KOPT-K1 (cell line): ENCODE measurements around the gene PPP2R2D.

Experiments used
- H3K27ac ChIP-seq: fragments of 200-600 bp; sonication (generic); 2 replicates; pipeline ENCODE4 v1.5.1; 2016; ENCODE audit warnings: antibody characterized with exemption, mild to moderate bottlenecking, low read depth, low read length; ENCODE audit not compliant: poor library complexity, severe bottlenecking
- H3K36me3 ChIP-seq: fragments of 200-600 bp; sonication (generic); 2 replicates; pipeline ENCODE4 v1.5.1; 2017; ENCODE audit warnings: antibody characterized with exemption, mild to moderate bottlenecking, low read length, moderate library complexity; ENCODE audit not compliant: insufficient read depth
- H3K9me3 ChIP-seq: fragments of 200-600 bp; sonication (generic); 2 replicates; pipeline ENCODE4 v1.5.1; 2017; ENCODE audit warnings: antibody characterized with exemption, low read length, mild to moderate bottlenecking; ENCODE audit not compliant: insufficient read depth, poor library complexity, severe bottlenecking

The PPP2R2D gene

DNA sequence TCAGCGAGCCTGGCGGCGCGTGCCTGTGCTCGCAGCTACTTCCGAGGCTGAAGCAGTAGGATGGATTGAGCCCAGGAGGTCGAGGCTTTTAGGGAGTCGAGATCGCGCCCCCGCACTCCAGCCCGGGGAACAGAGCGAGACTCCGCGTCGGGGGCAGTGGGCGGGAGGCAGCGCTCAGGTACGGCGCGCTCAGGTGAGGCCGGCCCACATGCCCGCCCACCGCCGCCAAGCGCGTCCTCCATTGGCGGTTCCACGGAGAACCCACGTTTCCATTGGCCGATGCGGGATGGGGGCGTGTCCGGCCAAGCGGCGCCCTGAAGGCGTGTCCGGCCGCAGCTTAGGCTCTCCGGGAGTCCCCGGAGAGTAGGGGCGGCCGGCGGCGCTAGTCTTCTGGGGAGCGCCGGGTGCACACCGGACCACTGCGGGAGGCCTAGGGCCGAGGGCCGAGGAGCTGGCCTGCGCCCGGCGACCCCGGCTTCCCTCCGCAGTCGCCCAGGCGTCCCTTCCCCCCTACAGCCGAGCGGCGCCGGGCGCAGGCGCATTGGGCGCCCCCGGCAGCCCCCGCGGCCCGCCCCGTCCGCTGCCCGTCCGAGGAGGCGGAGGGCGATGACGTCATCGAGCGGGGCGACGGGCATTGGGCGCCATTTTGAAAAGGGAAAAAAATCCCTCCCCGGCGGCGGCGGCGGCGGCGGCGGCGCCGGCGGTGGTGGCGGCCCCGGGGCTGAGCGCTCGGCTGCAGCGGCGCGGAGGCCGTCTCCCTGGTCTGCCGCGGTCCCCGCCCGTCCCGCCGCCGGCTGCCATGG lies at the start of gene PPP2R2D:
TSS of gene PPP2R2D (plus strand) at position 659 of the 803 bp plus-strand sequence. CDS start at position 800, 141 bp downstream.
- Histone ChIP-seq H3K27ac (peak within 1 kb of the TSS; percentile 74), H3K9me3 (no peaks in the 10 kb centered on the region), H3K36me3 (peaks cover 4% of the 10 kb centered on the region; the same call in 1 of the 2 replicates)

DNA sequence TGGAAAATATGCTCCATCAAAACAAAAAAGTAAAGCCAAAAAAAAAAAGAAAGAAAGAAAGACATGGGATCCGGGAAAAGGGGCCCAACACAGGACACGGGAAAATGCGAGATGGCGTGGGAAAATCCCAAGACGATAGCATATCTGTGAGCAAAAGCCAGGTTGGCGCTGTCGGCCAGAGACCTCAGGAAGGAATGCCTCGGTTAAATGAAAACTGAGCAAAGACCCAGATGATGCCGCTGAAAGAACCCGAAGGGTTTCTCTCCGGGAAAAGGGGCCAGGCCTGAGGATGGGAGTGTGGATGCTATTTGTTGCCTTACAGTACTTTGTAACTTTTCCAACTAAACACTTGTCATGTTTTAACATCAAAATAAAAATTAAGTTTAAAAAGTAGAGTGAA lies 49.5 kb upstream of the PPP2R2D start:
- H3K9me3 ChIP-seq = no peaks in the 10 kb centered on the region
- no peaks in the 10 kb centered on the region for H3K36me3 ChIP-seq

DNA sequence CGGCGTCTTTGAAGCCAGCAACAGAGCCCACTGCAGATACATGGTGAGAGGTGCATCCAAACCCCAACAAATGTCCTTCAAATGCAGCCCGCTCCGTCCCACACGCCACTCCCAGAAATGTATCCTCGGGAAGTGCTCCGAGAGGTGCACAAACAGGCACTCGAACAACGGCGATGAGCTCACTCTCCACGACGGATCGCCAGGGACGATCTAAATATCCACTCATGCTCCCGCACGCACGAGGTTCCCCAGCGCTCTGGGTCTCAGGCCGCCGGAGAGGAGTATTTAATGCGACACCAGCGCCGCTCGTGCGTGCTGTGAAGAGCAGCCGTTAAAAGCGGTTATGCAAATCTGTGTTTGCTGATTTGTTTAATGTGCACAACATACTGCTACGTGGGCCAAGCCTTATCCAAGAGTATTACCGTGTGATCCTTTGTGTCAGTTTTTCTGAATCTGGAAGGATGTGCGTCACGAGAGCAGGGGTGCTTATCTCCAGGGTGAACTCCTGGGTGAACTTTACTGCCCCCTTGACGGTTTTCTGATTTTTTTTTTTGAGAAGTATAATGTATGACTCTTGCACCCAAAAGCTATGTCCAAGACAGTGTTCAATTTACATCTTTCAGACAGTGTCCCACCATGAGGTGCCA lies 48.5 kb upstream of the PPP2R2D start:
- H3K36me3 ChIP-seq = no peaks in the 10 kb centered on the region
- H3K27ac ChIP-seq = no peak overlapping the region
- H3K9me3 ChIP-seq = no peaks in the 10 kb centered on the region

More for the DNA sequence above, 49.5 kb upstream of the PPP2R2D start:
- H3K27ac ChIP-seq = no peak overlapping the region

DNA sequence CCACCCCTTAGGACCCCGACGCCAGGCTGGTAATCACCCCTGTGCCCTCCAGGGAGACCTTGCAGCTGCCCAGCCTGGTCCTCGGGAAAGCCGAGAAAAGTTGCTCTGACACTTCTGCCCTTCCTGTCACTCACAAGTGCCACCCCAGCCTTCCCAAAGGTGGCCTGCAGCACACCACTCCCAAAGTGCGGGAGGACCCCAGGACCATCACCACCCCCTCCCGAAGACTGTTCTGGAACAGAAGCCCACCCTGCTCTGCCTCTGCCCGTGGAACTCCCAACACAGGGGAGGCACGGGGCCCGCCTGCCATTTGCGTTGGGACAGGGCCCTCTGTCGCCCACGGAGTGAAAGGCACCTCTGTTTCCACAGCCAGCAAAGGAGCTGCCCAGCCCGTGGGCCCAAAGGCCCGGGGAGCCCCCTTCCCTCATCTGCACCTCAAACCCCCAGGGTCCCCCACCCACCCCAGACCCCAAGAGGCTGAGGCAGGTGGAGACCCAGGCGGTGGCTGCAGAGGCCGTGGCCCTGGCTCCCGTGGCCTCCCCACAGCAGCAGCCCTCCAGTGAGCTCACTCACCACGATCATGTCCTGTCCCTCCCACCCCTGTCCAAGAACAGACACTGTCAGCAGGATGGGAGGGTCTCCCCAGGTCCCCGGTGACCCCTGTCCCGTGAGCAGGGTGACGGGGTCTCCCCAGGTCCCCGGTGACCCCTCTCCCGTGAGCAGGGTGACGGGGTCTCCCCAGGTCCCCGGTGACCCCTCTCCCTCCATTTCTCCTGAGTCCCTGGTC lies 47.8 kb upstream of the PPP2R2D start:
- Histone ChIP-seq H3K36me3 (no peaks in the 10 kb centered on the region), H3K27ac (no peak overlapping the region), H3K9me3 (no peaks in the 10 kb centered on the region)

DNA sequence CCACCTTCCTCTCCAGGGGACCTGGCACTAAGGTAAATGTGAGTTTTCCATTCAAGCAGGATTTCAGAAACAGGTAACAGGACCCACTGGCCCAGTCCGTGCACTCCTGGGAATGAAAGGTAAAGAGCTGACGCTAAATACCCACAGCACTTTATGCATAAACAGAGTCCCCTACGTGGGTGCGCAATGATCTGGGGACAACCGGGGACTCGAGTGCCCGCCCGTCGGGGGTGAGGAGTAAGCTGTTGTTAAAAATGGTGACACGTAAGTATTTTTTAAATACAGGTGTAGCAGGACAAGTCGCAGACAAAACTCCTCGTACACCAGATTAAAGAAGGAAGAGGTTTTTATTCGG lies 47.2 kb upstream of the PPP2R2D start:
- no peak overlapping the region for H3K27ac ChIP-seq
- H3K9me3 ChIP-seq = no peaks in the 10 kb centered on the region
- H3K36me3 ChIP-seq = no peaks in the 10 kb centered on the region

DNA sequence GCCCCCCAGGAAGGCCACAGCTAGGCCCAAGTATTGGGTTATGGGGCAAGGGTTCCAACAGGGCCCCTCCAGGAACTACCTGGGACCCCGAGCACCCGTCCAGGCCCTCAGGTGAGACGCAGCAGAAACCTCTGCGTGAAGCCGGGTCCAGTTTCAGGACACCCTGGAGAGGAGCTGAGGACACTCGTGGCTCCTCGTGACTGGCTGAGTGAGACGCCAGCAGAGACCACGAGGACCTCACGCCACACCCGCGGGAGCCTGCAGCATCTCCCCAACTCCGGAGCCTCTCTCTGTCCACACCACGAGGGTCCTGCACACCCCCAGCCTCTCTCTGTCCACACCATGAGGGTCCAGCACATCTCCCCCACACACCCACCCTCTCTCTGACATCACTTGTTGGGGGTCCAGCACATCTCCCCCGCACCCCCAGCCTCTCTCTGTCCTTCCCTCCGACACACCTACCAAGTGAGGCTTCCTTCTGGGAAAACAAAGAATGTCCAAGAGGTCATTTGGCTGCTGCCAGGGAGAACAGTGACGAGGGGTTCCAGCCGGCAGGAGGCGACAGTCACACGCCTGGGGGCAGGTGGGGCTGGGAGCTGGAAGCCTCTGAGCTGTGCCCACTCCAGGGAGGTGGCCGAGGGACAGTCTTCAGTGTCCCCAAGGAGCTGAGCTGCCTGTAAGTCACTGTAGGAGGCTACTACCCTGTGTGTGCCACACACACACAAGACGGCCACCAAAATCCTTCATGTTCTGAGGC lies 46.1 kb upstream of the PPP2R2D start:
- no peaks in the 10 kb centered on the region for H3K36me3 ChIP-seq
- no peak overlapping the region for H3K27ac ChIP-seq
- H3K9me3 ChIP-seq = no peaks in the 10 kb centered on the region

DNA sequence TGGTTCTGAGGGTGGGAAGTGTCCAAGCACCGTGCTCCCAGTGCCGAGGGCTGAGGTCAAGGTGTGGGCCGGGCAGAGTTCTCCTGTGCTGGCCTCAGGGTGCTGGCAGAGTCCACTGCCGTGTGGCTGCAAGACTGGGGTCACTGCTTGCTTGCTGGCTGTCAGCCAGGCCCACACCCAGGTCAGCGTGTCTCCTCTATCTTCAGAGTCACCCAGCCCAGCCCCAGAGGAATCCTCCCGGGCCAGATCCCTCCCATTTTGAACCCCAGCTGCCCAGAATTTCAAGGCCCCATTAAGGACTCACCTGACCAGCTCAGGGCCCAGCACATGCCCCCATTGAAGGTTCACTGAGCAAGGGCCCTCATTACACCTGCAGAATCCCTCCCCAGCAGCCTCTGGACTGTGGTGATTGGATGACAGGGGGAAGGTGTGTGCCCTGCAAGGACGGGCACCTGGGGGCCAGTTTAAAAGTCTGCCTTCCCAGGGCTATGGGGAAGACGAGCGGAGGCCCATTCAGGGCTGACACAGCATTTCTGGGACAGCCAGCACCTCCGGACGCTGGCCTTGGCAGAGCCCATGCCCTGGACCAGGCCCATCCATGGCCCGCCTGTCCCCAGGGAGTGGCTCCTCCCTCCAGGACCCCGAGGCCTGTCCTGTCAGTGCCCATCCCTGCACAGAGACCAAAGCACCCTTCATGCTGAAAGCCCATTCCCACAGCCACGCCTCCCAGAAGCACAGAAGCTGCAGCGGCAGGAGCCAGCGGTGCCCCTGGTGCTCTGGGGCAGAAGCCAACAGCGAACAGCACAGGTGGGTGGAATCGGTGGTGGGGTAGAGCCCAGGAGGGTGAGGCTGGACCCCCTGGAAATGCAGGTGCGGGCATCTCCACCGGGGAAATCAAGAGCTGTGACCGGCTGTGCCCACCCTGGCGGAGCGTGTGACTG lies 45.1 kb upstream of the PPP2R2D start:
- H3K36me3 ChIP-seq = no peaks in the 10 kb centered on the region
- H3K27ac ChIP-seq = no peak overlapping the region
- H3K9me3 ChIP-seq = no peaks in the 10 kb centered on the region

DNA sequence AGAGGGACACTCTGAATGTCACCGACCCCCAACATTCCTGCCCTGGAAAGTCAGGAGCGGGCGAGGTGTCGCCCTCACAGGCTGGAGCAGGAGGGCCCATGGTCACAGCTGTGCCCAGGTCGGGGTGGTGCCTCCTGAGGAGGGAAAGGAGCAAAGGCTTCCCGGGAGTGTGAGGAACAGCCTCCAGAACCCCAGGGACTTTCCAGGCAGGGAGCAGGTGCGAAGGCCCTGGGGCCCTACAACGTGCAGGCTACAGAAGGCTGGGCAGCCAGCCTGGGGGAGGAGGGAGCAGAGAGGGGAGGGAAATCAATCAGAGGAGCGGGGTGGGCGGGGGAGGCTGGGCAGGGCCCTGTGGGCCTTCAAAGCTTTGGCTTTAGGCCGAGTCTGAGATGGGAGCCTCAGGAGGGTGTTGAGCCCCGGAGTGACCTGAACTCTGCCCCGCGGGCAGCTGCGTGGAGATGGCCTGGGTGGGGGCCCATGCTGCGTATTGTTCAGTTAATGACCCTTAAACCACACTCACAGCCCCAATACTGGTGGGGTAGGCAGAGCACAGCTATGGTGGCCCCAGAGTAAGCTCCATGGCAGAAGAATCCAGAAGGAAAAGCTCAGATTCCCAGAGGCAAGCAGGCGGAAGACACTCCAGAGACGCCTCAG lies 44.2 kb upstream of the PPP2R2D start:
- Histone ChIP-seq H3K27ac (no peak overlapping the region), H3K9me3 (no peaks in the 10 kb centered on the region), H3K36me3 (no peaks in the 10 kb centered on the region)

DNA sequence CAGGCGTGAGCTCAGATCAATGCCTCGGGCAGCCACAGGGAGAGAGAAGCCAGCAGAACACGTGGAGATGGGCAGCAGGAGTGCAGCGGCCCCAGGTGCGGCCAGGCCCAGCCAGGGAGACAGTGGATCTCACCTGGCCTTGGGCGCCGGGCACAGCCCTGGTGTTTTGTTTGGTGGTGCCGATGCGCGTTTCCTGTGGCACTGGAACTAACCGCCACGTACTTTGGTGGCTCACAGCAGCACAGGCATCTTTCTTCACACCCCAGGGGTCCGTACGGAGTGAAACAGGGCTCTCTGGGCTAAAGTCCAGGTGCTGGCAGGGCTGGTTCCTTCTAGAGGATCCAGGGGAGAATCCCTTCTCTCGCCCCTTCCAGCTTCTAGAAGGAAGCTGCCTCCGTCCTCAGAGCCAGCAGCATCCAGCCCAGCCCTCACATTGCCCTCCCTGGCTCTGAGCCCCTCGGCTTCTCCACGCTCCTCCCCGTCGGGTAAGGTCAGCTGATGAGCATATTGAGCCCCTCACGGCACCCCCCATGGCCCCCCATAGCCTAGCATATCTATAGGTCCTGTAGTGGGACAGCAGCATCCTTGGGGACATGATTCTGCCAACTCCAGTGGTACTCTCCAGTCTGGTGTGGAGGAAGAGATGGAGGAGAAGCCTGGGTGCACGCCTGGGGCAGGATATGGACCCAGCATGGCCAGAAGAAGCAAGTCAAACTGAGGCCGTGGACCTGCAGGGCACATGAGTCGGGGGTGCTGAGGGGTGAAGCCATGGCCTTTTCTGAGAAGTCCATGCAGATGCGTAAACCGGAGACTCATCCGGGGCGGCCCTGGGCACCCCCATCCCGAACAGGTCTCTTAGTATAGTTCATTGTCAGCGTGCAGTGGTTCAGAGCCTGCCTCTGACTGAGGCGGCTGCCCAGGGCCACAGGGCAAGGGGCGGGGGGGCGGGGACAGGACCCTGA lies 43.4 kb upstream of the PPP2R2D start:
- H3K36me3 ChIP-seq = no peaks in the 10 kb centered on the region
- no peak overlapping the region for H3K27ac ChIP-seq
- no peaks in the 10 kb centered on the region for H3K9me3 ChIP-seq

DNA sequence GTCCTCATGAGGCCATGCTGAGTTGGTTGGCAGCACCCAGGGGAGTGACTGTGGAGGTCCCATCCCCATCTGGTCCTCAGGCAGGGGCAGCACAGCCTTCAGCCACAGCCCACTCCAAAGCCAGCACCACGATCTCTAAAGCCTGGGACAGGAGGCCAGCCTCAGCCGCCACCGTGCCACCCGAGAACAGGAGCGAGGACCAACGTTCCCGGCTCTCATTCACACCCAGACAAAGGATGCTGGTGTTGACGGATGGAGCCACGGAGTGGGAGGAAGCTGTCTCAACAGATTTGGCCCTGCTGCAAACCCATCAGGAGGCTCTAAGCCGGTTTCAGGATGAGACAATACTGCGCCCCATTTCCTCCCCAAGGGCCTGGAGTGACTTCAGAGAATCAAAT lies 42.7 kb upstream of the PPP2R2D start:
- Histone ChIP-seq H3K9me3 (no peaks in the 10 kb centered on the region), H3K27ac (no peak overlapping the region), H3K36me3 (no peaks in the 10 kb centered on the region)

DNA sequence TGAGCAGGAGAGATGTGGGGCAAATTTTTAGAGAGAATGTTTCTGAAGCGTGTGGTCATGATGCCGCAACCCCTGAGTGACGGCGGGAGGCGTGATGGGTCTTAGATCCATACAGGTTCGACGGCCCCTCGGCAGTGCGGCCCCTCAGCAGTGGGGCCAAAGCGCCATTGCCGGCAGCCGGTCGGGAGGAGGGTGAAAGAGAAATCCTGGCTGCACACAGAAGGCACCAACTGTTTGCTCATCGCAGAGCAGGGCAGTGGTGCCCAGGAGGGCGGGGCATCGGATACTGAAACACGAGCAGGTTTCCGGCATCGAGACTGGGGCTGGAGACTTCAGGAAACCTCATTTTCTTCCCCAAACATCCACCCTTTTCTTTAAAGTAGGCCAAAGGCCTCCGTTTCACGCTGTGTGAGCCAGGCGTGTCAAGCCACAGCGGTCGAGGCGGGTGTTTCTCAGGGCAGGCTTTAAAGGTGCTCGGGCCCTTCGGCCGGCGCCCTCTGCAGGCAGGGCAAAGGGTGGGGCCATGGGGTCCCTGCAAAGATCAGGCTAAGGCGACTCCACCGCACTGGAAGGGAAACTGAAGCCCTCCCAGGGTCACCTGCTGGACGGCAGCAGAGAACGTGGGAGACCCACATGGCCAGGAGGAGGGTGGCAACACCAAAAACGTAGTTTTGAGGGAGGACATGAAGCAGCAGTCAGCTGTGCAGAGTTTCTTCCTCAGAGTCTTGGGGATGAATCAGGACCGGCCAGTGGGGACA lies 42.0 kb upstream of the PPP2R2D start:
- Histone ChIP-seq H3K27ac (no peak overlapping the region), H3K36me3 (no peaks in the 10 kb centered on the region), H3K9me3 (no peaks in the 10 kb centered on the region)

DNA sequence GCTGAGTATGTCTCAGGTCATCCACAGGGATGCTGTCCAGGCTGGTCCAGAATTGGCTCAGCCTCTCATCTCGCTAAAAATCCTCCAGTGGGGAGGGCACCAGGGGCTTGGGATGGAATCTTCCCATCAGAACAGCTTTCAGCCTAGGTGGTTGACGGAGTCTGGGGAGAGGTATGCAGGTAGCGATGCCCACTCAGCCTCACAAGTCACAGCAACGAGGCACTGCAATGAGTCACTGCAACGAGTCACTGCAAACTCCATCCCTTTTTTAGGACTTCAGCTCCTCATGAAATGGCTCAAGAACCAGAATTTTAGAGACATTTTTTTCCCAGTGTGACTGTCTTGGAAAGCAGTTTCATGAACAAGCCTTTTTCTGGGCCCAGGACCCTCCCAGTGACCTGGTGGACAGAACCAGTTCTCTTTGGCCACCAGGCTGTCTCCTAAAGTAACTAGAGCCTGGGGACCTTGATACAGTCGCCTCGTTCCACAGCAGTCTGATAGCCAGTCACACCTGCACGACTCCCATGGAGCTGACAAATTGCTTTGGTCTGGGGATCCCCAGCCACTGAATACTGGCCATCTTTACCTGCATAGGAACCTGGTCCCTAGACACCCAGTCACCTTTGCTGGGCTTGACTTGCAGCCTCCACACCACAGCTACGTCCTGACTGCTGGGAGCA lies 41.3 kb upstream of the PPP2R2D start:
- H3K9me3 ChIP-seq = no peaks in the 10 kb centered on the region
- no peak overlapping the region for H3K27ac ChIP-seq
- no peaks in the 10 kb centered on the region for H3K36me3 ChIP-seq
